Ecto neural progenitor cell (in vitro differentiated cells): ENCODE results near the gene ANKMY1.

Experiments
- DNase-seq: peaks from one replicate; pipeline ENCODE4 v3.0.0-alpha.2; 2018; ENCODE audit warnings: low spot score

Gene ANKMY1

DNA sequence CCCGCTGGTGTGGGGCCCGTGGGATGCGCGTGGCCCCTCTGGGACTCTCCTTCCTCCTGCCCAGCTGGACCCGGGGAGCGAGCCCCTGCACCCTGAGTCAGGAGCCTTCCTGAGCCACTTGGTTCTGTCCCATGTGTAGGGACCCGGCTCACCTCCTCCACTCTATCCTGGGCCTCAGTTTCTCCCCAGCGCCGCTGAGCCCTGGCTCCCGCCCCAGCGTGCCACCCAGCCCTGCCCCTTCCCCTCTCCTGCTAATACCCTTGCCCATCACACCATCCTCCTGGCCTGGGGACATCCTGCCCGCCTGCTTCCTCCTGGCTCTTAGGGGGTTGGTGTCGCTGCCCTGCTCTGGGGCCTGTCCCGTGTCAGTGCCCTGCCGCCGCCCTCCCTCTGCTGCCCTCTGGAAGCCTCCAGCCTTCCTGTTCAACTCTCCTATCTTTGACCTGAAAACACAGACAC, 97.5 kb downstream of the ANKMY1 start:
- no peak for DNase-seq

DNA sequence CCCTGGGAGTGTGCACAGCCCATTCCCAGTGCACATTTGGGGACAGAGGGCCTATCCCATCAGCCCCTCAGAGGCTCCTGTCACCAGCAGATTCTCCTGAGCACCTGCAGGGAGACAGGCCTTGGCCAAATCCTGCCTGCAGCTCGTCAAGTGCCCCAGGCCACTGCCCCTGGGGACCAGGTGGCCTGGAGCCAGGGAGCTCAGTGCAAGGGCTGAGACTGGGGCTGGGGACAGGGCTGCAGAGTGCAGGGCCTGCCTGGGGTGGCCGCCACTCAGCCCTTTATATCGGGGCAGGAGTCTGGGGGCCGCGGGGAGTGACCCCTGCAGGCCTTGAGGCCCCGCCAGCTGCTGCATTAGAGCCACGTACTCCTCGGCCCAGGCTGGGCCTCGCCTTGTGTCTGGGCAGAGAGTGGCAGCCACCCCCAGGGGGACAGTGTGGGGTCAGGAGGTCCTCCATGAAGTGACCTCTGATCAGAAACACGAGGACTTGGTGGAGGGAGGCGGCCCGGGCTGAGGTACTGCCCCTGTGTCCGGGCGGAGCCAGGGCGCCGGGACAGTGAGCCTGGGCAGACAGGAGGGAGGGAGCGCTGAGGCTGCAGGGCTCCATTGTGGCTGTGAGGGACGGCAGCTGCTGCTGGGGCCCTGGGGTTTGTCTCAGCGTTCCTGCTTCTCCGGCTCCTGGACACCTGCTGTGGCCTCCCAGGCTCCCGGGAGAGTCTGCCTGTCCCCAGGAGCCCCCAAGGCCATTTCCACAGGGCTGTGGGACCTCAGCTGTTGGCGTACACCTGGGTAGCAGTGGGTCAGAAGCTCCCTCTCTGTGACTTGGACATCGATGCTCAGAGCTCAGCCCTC, 98.2 kb downstream of the ANKMY1 start:
- DNase-seq, result no peak

DNA sequence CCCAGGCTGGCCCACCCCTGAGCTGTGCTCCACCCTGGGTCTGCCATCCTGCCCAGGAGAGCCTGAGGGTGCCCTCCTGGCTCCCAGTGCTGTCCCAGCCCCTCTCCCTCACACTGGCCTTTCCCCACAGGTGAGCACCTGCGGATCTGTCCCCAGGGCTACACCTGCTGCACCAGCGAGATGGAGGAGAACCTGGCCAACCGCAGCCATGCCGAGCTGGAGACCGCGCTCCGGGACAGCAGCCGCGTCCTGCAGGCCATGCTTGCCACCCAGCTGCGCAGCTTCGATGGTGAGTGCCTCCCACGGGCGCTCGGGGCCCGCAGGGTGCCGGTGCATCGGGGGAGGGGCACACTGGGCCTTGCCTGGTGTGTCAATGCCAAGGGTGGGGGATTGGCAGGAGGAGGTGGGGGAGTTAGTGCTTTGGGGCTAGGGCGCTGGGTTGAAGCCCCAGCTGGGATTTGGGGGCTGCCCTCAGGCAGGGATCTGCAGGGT, 98.8 kb downstream of the ANKMY1 start:
- DNase-seq, result no peak

DNA sequence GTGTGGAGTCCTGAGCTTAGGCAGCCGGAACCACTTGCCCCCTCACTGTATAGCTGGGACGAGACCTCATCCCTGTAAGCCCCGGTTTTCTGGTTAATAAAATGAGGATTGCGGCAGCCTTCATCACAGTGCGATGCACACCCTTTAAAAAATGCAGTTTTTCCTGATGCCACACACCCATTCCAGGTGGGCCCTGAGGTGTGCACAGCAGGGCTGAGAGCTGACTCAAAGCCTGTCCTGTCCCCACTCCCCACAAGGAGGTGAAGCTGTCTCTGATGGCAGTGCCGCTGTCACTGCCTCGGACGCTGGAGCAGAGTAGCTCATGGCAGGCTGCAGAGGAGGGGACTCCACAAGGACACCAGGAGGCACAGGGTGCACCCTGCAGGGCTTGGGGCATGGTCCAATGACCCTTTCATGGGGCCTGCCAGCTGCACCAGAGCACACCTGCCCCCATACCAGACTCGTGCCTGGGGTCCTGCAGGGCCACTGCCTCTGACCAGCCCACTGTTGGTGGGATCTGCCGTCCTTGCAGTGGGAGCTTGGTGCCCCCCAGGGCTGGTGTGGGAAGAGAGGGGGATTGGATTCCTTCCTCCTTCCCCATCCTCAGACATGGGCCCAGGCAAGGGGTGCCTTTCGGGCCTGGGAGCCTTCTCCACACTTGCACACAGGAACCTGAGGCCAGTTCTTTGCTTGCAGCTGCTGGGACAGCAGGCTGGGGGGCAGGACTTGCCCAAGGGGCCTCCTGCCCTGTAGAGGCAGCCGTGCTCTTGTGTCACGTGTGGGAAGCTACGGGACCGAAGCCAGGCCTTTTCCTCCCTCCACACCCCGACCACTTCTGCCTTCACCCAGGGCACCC, 99.5 kb downstream of the ANKMY1 start:
- DNase-seq, result no peak

DNA sequence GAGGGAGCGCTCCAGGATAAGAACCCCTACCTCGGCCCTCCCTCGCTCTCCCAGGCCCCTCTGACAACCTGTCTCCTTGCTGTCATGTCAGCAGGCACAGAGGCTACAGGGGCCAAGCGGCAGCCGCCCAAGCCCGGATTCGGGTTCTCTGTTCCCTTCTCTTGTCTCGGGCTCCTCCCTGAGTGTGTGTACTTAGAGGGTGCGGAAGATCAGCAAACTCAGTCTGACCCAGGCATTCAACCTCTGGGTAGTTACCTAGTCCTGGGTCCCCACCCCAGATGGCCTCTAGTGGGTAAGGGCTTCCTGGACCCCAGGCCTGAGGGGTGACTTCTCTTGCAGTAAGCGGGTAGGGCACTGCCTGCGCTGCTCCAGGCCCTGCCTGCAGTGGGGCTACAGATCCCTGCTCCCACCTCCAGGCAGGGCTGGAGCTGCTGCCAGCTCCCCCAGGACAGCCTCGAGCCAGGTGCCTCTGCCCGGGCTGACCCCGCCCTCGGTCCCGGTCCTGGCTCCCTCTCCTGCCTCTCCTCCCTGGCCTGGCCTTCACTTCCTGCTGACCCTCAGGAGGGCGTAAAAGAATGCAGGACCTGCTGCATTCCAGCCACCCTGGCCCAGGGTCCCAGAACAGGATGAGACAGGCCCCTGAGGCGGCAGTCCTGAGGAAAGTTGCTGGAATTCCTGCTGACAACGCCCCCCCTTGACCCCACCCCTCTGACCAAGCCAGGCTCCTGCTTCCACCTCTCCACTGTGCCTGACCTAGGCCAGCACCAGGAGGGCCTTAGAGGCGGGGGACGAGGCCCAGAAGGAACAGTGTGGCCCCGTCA, 100.4 kb downstream of the ANKMY1 start:
- peak; percentile 74 for DNase-seq

DNA sequence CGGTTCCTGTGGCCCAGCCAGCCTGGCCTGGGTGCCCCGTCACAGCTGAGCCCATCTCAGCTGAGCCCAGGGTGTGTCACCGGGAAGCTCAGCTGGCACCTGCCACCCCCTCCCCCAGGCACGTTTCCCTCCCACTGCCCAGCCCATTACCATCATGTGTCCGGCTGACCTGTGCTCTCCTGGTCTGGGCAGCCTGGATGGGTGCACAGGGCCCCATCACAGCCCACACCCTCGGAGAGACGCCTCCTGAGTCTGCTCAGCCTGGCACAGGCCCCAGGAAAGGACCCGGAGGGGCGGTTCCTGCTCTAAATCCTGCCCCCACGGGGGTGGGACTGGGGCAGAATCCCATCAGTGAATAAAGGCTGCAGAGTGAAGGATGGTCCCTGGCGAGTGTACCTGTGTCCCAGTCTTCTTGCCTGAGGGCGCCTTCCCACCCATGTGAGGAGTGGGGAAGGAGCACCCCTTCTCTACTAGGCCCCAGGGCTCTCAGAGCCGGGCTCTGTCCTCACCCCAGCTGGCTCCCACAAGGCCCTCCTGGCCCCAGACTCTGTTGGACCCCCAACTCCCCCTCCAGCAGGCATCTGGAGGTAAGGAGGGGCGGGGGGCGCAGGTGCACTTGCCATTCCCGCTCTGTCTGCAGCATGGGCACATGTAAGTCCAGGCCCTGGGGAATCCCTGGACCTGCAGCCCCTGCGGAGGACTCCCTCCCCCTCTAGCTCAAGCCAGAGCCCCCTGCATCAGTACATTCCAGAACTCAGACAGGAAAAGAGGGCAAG, 101.2 kb downstream of the ANKMY1 start:
- DNase-seq, result no peak

DNA sequence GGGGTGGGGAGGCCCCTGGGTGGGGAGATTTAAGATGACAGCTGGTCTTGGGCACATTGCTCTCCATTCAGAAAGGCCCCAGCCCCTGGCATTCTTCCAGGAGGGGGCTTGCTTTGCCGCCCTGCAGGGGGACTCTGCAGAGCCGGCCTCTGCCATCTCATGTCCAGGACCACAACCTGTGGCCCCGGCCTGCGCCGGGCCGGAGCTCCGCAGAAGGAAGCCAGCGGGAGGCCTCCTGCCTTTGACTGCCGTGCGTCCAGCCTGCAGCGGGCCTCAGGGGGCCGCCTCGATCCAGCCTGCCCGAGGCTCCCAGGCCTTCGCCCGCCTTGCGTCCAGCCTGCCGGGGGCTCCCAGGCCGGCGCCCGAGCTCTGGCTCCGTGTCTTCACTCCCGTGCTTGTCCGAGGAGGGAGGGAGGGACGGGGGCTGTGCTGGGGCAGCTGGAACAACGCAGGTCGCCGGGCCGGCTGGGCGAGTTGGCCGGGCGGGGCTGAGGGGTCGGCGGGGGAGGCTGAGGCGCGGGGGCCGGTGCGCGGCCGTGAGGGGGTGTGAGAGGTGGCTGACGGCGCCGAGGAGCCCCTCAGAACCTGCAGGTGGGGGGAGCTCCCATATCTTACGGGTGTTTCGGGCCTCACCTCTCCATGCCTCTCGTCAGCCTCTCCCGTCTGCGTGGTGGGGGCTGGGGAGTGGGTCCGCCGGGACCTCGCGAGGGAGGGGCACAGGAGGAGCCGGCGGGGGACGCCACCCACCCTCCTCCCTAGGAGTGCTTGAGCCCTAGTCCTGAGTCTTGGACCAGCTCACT, 101.9 kb downstream of the ANKMY1 start:
- DNase-seq, result no peak

DNA sequence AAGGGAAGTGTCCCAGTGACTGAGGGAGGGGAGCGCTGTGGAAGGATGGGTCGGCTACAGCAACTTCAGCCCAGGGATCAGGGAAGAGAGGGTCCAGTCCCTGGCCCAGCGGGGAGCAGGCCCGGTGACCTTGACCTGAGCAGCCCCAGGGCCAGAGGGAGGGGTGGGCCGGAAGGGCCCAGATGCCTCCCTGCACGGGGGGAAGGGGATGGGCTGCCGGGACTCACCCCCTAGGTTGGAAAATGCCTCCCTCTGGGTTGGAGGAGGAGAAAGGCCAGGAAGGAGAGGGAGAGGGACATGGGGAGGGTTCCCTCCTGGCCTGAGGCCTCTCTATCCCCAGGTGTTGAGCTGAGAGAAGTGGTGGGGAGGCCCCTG, 102.5 kb downstream of the ANKMY1 start:
- DNase-seq, result no peak

DNA sequence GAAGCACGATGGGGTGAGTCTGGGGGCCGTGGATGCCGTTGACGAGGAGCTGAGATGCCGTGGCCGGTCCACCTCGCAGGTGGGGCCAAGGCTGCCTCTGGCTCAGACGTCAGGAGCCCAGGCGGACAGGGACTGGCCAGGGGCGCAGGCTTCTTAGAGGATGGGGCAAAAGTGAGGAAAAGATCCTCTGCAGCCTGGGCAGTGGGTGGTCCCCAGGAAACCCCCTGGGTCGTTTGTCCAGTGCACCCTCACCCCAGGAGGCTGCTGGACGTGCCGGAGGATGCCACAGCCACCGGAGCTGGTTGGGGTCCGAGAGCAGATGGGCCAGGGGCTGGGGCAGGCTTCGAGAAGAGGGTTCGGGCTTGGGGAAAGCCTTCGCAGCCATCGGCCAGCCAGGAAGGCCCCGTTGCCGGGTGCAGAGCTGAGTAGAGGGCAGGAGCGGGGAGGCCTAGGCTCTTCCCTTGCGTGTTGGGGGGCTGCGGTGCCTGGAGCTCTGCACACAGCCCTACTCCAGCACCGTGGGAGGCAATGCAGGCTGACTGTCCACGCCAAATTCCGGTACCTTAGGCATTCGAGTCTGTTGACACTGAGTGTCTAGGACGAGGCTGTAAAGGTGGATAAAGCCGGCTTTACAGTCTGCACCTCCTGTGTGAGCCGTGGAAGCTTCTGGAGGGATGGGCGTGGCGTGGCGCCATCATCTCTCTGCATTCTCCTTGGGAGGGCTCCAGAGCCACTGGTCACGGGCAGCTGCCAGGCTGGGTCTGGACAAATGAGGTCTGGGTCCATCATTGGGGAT, 103.5 kb downstream of the ANKMY1 start:
- DNase-seq, result no peak

DNA sequence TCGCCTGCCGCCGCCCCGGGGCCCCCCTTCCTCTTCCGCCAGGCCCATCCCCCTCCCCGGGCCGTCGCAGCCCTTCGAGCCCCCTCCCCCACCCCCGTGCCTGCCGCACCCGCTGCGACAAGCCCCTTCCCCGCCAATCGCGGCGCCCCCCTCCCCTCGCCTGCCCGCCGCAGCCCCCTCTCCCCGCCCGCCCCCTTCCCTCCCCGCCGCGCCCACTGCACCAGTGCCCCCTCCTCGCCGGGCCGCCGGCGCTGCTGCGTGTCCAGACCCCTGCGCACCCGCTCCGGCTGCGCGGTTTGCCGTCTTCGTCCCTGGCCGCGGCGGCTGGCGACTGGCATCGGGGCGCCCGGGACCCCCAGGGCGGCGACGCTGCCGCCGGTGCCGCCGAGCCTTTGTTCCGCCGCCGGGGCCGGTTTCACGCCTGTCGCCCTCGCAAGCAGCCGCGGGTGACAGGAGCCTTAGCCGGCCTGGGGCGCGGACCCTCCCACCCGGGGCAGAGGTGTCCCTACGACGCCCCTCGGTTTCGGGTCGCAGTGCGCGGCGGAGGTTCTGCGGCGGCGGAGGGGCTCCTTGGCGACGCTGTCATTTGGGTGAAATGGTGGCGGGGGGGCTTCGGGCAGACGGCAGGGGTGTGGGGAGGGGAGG, 104.2 kb downstream of the ANKMY1 start:
- no peak for DNase-seq

DNA sequence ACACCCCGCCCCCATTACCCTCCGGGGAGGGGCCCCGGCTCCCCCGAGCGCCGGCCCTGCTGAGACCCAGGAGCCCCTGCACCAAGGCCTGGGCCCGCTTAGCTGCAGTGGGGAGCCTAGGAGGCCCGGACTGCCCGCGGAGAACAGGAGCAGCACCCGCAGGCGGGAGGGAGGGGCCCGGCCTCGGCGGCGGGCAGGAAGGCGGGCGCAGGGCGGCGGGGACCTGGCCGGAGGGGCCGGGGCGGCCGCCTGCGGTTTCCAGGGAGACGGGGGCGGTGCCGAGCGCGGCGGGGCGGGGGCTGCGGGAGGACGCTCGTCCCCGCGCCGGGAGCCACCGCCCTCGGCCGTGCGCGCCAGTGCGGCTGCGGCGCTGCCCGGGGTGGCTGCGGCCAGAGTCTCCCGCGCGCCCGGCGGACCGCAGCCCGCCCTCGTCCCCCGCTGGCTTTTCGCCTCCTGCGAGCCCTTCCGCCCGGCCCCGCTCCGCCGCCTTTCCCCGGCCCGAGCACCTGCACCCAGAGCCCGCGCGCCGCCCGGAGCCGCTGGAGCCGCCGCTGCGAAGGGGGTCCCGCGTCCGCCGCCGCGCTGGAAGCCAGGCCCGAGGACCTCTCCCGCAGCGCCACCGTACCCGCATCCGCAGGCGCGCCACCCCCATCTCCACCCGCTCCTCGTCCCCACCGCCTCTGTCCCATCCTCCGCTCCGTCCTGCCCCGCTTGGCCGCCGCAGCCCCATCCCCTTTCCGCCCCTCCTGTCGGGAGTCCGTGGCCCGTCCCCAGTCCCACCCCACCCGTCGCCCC, 105.1 kb downstream of the ANKMY1 start:
- DNase-seq, result peak; percentile 88

DNA sequence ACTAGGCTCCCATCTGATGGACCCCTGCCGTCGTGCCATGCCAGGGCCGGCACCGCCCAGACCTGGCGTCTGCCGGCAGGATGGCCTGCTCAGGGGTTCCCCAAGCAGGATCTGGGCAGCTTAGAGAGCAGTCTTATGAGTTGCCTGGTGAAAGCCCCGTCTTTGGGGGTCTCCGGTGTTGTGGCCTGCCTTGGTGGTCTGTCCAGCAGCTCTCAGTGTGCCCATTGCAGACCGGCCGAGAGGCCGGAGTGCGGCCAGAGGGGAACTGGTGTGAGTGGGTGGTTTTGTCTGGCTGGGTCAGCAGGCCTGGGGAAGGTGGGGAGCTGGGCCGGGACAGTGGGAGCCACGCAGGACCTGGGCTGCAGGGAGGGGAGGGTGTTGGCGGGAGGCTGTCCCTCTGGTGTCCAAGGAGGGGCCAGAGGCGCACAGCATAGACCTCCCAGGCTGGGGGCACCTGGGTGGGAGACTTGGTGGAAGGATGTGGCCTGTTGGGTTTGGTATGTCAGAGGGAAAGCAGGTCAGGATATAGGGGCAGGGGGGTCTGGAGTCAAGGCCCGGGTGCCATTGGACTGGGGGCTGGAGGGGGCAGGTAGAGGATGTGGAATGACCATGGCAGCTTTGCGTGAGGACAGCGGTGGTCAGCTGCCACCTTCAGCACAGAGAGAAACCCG, 105.9 kb downstream of the ANKMY1 start:
- DNase-seq, result no peak

DNA sequence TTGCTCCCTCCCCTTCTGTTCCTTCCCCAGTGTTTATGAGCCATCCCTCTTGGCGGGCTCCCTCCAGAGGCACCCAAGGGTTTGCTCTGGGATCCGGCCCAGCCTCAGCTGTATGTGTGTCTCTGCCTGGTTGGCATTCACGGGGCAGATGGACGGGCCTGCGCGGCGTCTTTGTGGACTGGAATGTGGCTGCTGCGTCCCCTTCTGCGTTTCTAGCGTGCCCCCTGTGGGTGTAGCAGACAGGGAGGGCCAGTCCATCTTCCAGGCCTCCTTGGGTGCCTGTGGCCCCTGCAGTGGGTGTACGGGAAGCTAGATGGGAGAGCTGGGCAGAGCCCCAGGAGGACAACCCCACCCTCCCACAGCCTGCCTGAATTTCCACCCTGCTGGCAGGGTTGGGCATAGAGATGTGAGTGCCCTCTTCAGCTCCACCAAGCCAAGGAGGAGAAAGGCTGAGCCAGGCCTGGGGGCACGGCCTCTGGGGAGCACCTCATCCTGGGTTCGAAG, 106.6 kb downstream of the ANKMY1 start:
- DNase-seq, result no peak

DNA sequence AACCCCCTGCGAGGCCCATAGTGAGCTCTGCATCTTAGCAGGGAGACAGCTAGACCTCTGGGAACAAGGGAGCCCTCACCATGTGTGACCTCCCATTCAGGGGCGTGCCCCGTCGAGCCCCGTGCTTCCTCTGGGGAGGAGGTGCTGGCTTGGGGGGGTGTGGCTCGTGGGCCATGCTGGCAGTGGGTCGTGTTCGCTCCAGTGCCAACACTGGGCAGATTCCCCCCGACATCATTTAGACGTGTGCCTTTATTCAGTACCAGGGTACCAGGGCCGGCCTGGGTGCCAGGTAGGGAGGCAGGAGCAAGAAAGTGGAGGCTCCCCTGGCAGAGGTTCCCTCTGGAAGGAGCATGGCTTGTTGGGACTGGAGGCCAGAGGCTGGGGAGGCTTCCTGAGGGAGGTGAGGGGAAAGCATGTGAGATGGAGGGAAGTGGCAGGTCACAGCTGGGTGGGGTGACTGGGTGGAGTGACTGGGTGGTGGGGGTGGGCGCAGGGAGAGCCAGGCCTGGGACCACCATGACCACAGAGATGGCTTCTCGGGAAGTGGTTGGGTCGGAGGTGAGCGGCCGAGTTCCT, 107.2 kb downstream of the ANKMY1 start:
- DNase-seq, result no peak

DNA sequence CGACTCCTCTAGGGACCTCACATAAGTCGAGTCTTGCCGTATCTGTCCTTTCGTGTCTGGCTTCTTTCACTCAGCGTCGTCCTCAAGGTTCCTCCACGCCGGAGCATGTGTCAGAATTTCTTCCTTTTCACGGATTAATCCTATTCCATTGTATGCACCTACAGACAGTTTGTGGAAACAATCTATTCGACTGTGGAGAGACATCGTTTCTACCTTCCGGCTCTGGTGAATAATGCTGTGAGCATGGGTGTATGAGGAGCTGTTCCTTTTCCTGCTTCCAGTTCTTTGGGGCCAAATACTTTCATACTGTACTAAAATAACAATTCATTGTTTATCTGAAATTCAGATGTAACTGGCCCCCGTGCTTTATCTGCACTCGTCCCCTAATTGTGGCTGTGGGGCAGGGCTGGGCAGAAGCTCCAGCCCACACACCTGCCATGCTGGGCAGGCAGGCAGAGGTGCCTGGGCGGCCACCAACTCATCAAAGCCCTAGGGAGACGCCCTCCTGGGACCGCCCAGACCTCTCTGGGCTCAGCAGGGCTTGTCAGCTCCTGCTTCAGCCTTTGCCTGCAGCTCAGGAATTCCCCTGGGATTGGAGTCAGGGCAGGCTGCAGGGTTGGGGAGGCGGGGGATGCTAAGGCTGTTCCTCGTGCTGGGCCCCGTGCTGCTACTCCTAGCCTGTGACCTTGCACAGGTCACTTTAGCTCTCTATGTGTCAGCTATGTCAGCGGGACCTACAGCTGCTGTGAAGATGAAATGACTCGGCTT, 107.8 kb downstream of the ANKMY1 start:
- DNase-seq, result no peak
